ENCODE data around the gene AGAP9. TPM values are rescaled to one million over a fixed set of nuclear protein-coding genes. Genes with fewer than 3 reads are reported as not detected.
"Not testable (repeated sequence)": the region's sequence is repeated elsewhere in the genome, so short reads cannot be mapped to it uniquely, and the experiment has no call there.

Gene AGAP9
- total RNA-seq, 1 experiment from 2014 or later = 8.6 TPM

GRCh38 chr10:47456079-47456785 is 67.2 kb downstream of the AGAP9 start:
- Histone ChIP-seq H4K5ac (ENCODE audit: insufficient read length, low read depth, low read length) (no peak overlapping the region), H2BK12ac (ENCODE audit: insufficient read length, low read depth, low read length) (no peak overlapping the region), H2BK20ac (ENCODE audit: low read depth, low read length, poor library complexity, severe bottlenecking) (no peak overlapping the region), H3K4me1 (ENCODE audit: insufficient read depth, low read length) (no peaks in the 10 kb centered on the region), H3K18ac (ENCODE audit: insufficient read length, low read depth, low read length) (no peak overlapping the region), H2AFZ (ENCODE audit: low read length) (no peak overlapping the region), H3K9me3 (ENCODE audit: control insufficient read depth, low read depth, low read length) (no peaks in the 10 kb centered on the region), H3K79me2 (ENCODE audit: insufficient read depth, low read length) (no peaks in the 10 kb centered on the region), H3K9ac (ENCODE audit: extremely low read depth, insufficient read length, low read length) (no peak overlapping the region), H3K79me1 (ENCODE audit: insufficient read depth, low read depth, low read length, poor library complexity, severe bottlenecking) (no peaks in the 10 kb centered on the region), H2BK15ac (ENCODE audit: low read depth, low read length) (no peak overlapping the region), H2AK5ac (ENCODE audit: insufficient read length, low read length) (no peak overlapping the region), H3T11ph (ENCODE audit: low read length) (no peak overlapping the region), H2BK5ac (ENCODE audit: insufficient read length, low read length) (no peak overlapping the region), H4K91ac (ENCODE audit: insufficient read length, low read depth, low read length) (no peak overlapping the region), H4K20me1 (ENCODE audit: control insufficient read depth, insufficient read depth, insufficient read length) (no peaks in the 10 kb centered on the region), H3K14ac (ENCODE audit: insufficient read depth, low read length) (no peak overlapping the region), H2BK120ac (ENCODE audit: low read depth, low read length, poor library complexity, severe bottlenecking) (no peak overlapping the region), H3K27ac (ENCODE audit: insufficient read length, low read depth, low read length) (no peak overlapping the region), H3K56ac (ENCODE audit: insufficient read length, low read depth, low read length) (no peak overlapping the region), H4K8ac (replicated peaks; ENCODE audit: insufficient read length, low read depth, low read length) (no peak overlapping the region), H3K4me2 (ENCODE audit: insufficient read depth, insufficient read length, low read length) (no peak overlapping the region), H3K23me2 (ENCODE audit: insufficient read length, low read depth, low read length, poor library complexity, severe bottlenecking) (no peaks in the 10 kb centered on the region), H3K4ac (ENCODE audit: low read depth, low read length) (no peak overlapping the region), H3K27me3 (ENCODE audit: insufficient read depth, low read length) (no peaks in the 10 kb centered on the region), H3K23ac (ENCODE audit: insufficient read length, low read depth, low read length) (no peak overlapping the region)
- DNase-seq = peak; percentile 15
- H3K36me3 Mint-ChIP-seq (ENCODE audit: insufficient read depth in 1 of 3, low read depth in 3 of 3) = no peaks in the 10 kb centered on the region
- no CpG with 5 or more reads among the region's 8 CpGs for WGBS (ENCODE audit: extremely low coverage, insufficient read length, low lambda C conversion rate)
- peaks cover 14 to 19% of the 10 kb centered on the region in 2 experiments for H3K4me1 Mint-ChIP-seq
- TF ChIP-seq, protein P1, sequence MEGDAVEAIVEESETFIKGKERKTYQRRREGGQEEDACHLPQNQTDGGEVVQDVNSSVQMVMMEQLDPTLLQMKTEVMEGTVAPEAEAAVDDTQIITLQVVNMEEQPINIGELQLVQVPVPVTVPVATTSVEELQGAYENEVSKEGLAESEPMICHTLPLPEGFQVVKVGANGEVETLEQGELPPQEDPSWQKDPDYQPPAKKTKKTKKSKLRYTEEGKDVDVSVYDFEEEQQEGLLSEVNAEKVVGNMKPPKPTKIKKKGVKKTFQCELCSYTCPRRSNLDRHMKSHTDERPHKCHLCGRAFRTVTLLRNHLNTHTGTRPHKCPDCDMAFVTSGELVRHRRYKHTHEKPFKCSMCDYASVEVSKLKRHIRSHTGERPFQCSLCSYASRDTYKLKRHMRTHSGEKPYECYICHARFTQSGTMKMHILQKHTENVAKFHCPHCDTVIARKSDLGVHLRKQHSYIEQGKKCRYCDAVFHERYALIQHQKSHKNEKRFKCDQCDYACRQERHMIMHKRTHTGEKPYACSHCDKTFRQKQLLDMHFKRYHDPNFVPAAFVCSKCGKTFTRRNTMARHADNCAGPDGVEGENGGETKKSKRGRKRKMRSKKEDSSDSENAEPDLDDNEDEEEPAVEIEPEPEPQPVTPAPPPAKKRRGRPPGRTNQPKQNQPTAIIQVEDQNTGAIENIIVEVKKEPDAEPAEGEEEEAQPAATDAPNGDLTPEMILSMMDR (conservative IDR thresholded peaks at IDR 0.05) = no peak
- H3K27ac Mint-ChIP-seq = no peak overlapping the region
- no peak overlapping the region for H3K4me3 Mint-ChIP-seq
- peaks cover 5% of the 10 kb centered on the region for H3K27me3 Mint-ChIP-seq (ENCODE audit: low read depth)
- H3K9me3 Mint-ChIP-seq = no peaks in the 10 kb centered on the region

DNA sequence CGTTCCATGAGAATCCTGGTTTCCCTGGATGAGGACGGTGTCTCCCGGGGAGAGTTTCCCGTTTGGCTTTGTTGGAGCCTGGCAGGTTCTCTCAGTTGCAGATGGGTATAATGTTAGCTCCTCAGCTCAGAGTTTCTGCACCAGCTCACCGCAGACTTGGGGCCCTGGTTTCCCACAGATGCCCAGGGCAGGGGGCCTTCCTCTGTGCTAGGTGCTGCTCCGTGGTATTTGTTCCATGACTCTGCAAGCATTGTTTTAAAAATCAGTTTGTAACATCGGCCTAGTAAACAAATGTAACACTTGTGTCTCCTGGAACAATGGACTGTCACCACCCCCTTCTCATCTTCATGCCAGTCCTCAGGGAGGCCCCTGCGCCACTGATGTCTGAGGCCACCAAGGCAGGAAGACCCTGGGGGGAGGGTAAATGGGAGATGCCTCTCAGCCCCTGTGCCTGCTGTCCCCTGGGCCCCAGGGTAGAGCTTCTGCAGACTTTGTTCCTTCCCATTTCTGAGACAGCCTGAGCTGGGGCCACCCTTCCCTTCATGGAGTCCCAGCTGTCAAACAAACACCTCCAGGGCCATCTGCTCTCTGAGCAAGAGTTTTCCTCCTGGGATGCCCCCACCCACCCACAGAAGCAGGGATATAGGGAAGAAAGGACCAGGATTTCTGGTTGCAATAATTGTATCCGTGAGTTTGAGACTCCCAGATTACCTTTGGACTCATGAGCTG is 67.9 kb downstream of the AGAP9 start:
- H4K8ac ChIP-seq (replicated peaks; ENCODE audit: insufficient read length, low read depth, low read length); H2BK20ac ChIP-seq (ENCODE audit: low read depth, low read length, poor library complexity, severe bottlenecking); H3K14ac ChIP-seq (ENCODE audit: insufficient read depth, low read length); H2BK15ac ChIP-seq (ENCODE audit: low read depth, low read length); H3K27ac Mint-ChIP-seq; H3K79me2 ChIP-seq (ENCODE audit: insufficient read depth, low read length); H3K79me1 ChIP-seq (ENCODE audit: insufficient read depth, low read depth, low read length, poor library complexity, severe bottlenecking); H4K91ac ChIP-seq (ENCODE audit: insufficient read length, low read depth, low read length); H3T11ph ChIP-seq (ENCODE audit: low read length); H3K4ac ChIP-seq (ENCODE audit: low read depth, low read length); H2AFZ ChIP-seq (ENCODE audit: low read length); H3K4me2 ChIP-seq (ENCODE audit: insufficient read depth, insufficient read length, low read length); H3K27me3 Mint-ChIP-seq (ENCODE audit: low read depth); H3K4me1 ChIP-seq (ENCODE audit: insufficient read depth, low read length); H3K18ac ChIP-seq (ENCODE audit: insufficient read length, low read depth, low read length); H4K20me1 ChIP-seq (ENCODE audit: control insufficient read depth, insufficient read depth, insufficient read length); H3K9me3 Mint-ChIP-seq; H3K9me3 ChIP-seq (ENCODE audit: control insufficient read depth, low read depth, low read length); H3K27ac ChIP-seq (ENCODE audit: insufficient read length, low read depth, low read length); H3K36me3 Mint-ChIP-seq (ENCODE audit: insufficient read depth in 1 of 3, low read depth in 3 of 3); H3K9ac ChIP-seq (ENCODE audit: extremely low read depth, insufficient read length, low read length); H2BK5ac ChIP-seq (ENCODE audit: insufficient read length, low read length); H2AK5ac ChIP-seq (ENCODE audit: insufficient read length, low read length); H2BK12ac ChIP-seq (ENCODE audit: insufficient read length, low read depth, low read length); H3K4me3 Mint-ChIP-seq; H3K27me3 ChIP-seq (ENCODE audit: insufficient read depth, low read length); H2BK120ac ChIP-seq (ENCODE audit: low read depth, low read length, poor library complexity, severe bottlenecking); H3K23me2 ChIP-seq (ENCODE audit: insufficient read length, low read depth, low read length, poor library complexity, severe bottlenecking); H3K23ac ChIP-seq (ENCODE audit: insufficient read length, low read depth, low read length); H3K56ac ChIP-seq (ENCODE audit: insufficient read length, low read depth, low read length); H4K5ac ChIP-seq (ENCODE audit: insufficient read length, low read depth, low read length): not testable (repeated sequence)
- no CpG with 5 or more reads among the region's 9 CpGs for WGBS (ENCODE audit: extremely low coverage, insufficient read length, low lambda C conversion rate)
- peaks cover 12 to 17% of the 10 kb centered on the region in 2 experiments for H3K4me1 Mint-ChIP-seq
- peak; percentile 7 for DNase-seq

Measured in H9 (cell line).